MG63 (cell line): ENCODE data around the gene KRTAP3-2. TPM values are rescaled to one million over a fixed set of nuclear protein-coding genes. Genes with fewer than 3 reads are reported as not detected.

Experiments
- DNase-seq: peaks from one replicate; pipeline ENCODE4 v3.0.0-alpha.2; 2020
- H3K27me3 ChIP-seq: fragments of 250-450 bp; sonication (Bioruptor Pico); 2 replicates; pipeline ENCODE4 v1.5.1; 2020; ENCODE audit warnings: mild to moderate bottlenecking, moderate library complexity
- H3K36me3 ChIP-seq: fragments of 250-450 bp; sonication (Bioruptor Pico); 2 replicates; pipeline ENCODE4 v1.5.1; 2020; ENCODE audit warnings: mild to moderate bottlenecking, moderate library complexity
- H3K4me3 ChIP-seq: fragments of 250-450 bp; sonication (Bioruptor Pico); 2 replicates; pipeline ENCODE4 v1.5.1; 2020; ENCODE audit warnings: mild to moderate bottlenecking, moderate library complexity
- H3K9me3 ChIP-seq: fragments of 250-450 bp; sonication (Bioruptor Pico); 2 replicates; pipeline ENCODE4 v1.5.1; 2020; ENCODE audit warnings: mild to moderate bottlenecking, moderate library complexity
- total RNA-seq: library from RNA; depleted of rRNA; stranded (reverse); fragments of >200 nt; shearing (Covaris generic); gene quantifications from 2 replicates; pipeline ENCODE4 v1.2.3, GENCODE V29; 2014; ENCODE audit warnings: low replicate concordance

The KRTAP3-2 gene
- total RNA-seq, 1 experiment from 2014 or later: not detected

- Histone ChIP-seq H3K9me3 (no peaks in the 10 kb centered on the region; the same call in 1 of the 2 replicates), H3K36me3 (no peaks in the 10 kb centered on the region), H3K4me3 (no peak overlapping the region), H3K27me3 (no peaks in the 10 kb centered on the region)
- no peak for DNase-seq
Observed at GRCh38 chr17:40986920-40987319, 12.8 kb downstream of the KRTAP3-2 start.

DNA sequence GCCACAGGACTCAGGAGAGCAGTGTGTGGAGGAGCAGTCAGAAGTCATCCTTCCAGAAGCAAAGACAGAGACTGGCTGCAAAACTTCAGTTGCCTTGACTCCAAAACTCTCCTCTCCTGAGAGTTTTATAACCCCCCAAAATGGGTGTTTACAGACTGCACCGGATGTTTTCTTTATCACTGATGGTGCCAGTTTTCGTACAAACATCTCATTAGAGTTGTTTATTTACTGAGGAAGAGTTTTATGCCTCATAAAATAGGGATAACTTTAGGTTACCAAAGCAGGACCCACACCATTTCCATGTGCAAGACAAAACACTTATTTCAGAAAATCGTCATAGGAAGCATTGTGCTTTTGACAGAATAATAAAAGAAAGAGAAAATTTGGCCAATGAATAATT lies 15.5 kb downstream of the KRTAP3-2 start, which contains the start of gene KRT40:
Gene KRT40 (minus strand): TSS at position 101 of the 400 bp plus-strand sequence. CDS start 53 bp downstream, at position 48.
- DNase-seq: no peak
- Histone ChIP-seq H3K9me3 (no peaks in the 10 kb centered on the region), H3K4me3 (no peak within 1 kb of the TSS), H3K27me3 (no peaks in the 10 kb centered on the region), H3K36me3 (no peaks in the 10 kb centered on the region)

DNA sequence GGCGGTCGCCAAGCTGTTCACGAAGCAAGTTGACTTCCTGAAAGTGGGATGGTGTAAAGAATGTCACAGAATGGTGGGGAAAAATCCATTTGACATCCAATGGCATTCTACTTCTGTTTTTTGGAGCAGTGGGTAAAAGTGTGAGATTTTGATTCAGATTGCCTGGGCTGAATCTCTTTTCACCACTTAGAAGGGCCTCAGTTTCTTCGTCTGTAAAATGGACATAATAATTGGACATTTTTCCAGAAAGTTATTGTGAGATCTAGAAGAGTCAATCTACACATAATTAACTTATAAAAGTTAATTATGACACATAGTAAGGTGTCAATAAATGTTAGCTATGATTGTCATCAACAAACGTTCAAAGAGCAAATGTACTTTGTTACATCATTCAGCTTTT lies 18.6 kb downstream of the KRTAP3-2 start:
- Histone ChIP-seq H3K9me3 (no peaks in the 10 kb centered on the region), H3K36me3 (no peaks in the 10 kb centered on the region), H3K27me3 (no peaks in the 10 kb centered on the region), H3K4me3 (no peak overlapping the region)
- DNase-seq: no peak

DNA sequence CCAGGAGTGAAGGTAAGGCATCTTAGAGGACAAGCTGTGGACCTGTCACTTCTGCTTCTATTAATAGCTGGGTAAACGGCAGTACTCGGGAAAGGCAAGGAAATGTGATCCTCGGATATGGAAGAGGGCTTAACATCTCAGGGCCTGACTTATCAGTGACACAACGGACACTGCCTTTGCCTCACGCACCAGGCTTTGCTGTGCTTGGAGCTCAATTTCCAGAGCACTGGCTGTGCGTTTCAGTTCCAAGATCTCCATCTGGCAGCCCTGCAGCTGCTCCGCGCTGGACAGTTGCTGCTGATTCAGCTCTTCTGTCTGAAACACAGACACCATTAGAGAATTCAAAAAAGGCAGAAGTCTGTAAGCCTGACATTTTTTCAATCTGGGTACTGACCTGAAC lies 19.1 kb downstream of the KRTAP3-2 start:
- H3K36me3 ChIP-seq: no peaks in the 10 kb centered on the region
- H3K9me3 ChIP-seq: no peaks in the 10 kb centered on the region
- no peak for DNase-seq
- no peak overlapping the region for H3K4me3 ChIP-seq
- no peaks in the 10 kb centered on the region for H3K27me3 ChIP-seq

- no peaks in the 10 kb centered on the region for H3K9me3 ChIP-seq
Observed at GRCh38 chr17:40980117-40980516, 19.6 kb downstream of the KRTAP3-2 start.

GRCh38 chr17:40978575-40979151 lies 21.0 kb downstream of the KRTAP3-2 start:
- DNase-seq: no peak
- H3K4me3 ChIP-seq: no peak overlapping the region
- H3K9me3 ChIP-seq: no peaks in the 10 kb centered on the region
- H3K27me3 ChIP-seq: no peaks in the 10 kb centered on the region
- no peaks in the 10 kb centered on the region for H3K36me3 ChIP-seq

More at GRCh38 chr17:40980117-40980516, 19.6 kb downstream of the KRTAP3-2 start:
- H3K27me3 ChIP-seq: no peaks in the 10 kb centered on the region
- H3K4me3 ChIP-seq: no peak overlapping the region
- no peaks in the 10 kb centered on the region for H3K36me3 ChIP-seq
- no peak for DNase-seq

DNA sequence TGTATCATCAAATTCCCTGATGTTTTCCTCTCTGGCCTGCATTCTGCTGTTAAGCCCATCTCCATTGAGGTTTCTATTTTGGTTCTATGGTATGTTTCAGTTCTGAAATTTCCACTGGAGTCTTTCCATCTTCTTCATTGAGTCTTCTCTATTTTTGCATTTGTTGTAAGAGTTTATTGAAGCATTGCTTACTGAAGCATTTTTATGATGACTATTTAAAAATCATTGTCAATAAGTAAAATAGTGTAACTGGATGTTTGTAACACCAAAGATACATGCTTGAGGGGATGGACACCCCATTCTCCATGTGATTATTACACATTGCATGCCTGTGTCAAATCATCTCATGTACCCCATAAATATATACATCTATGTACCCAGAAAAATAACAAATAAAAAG lies 24.2 kb downstream of the KRTAP3-2 start:
- DNase-seq: no peak
- H3K36me3 ChIP-seq: no peaks in the 10 kb centered on the region
- no peaks in the 10 kb centered on the region for H3K9me3 ChIP-seq
- H3K4me3 ChIP-seq: no peak overlapping the region
- no peaks in the 10 kb centered on the region for H3K27me3 ChIP-seq

GRCh38 chr17:40974366-40974765 lies 25.3 kb downstream of the KRTAP3-2 start:
- Histone ChIP-seq H3K36me3 (no peaks in the 10 kb centered on the region), H3K27me3 (no peaks in the 10 kb centered on the region), H3K4me3 (no peak overlapping the region), H3K9me3 (0 out of 2 replicates have a peak, but pooled peaks cover 2% of the 10 kb centered on the region)
- DNase-seq: no peak

DNA sequence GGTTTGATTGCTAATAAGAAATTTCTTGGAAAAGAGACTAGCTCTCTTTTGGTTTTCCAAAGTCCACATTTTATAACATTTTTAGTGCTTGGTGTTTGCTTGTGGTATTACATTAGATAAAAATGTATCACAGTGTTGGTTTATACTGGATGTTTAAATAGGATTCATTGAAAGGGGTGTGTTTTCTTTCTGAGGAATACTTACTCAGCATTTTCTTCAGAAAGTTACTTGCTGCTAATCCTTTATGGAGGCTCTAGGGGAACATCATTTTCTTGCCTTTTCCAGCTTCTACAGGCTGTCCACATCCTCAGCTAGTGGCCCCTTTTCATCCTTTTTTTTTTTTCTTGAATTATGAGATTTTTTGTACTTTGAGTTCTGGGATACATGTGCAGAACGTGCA lies 32.1 kb downstream of the KRTAP3-2 start:
- Histone ChIP-seq H3K4me3 (no peak overlapping the region), H3K27me3 (no peaks in the 10 kb centered on the region), H3K36me3 (no peaks in the 10 kb centered on the region), H3K9me3 (peaks cover 9% of the 10 kb centered on the region; the same call in 1 of the 2 replicates)
- DNase-seq: no peak

GRCh38 chr17:40966848-40967247 lies 32.9 kb downstream of the KRTAP3-2 start, which contains the start of gene KRT39:
TSS of gene KRT39 (minus strand) at chr17:40966948. CDS start at chr17:40966856, 92 bp downstream.
- no peaks in the 10 kb centered on the region for H3K27me3 ChIP-seq
- H3K36me3 ChIP-seq: no peaks in the 10 kb centered on the region
- DNase-seq: no peak
- no peak within 1 kb of the TSS for H3K4me3 ChIP-seq
- peaks cover 9% of the 10 kb centered on the region; the same call in 1 of the 2 replicates for H3K9me3 ChIP-seq

DNA sequence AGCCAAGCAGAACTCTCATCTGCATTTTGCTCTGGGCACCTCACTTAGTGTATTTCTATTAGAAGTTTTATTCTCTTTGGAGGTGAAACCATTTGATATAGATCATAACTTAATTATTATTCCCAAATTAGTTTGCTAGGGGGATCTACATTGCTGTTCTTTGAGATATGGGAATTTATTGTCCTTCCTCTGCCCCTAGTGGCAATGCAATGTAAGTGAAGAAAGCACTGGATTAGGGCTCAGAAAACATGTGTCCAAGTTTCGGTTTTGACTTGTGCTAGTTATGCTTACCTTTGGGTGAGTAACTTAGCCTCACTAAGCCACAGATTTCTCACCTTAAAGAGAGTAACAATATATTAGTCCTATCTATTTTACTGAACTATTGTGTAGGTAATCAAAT lies 35.9 kb downstream of the KRTAP3-2 start:
- no peaks in the 10 kb centered on the region for H3K36me3 ChIP-seq

DNA sequence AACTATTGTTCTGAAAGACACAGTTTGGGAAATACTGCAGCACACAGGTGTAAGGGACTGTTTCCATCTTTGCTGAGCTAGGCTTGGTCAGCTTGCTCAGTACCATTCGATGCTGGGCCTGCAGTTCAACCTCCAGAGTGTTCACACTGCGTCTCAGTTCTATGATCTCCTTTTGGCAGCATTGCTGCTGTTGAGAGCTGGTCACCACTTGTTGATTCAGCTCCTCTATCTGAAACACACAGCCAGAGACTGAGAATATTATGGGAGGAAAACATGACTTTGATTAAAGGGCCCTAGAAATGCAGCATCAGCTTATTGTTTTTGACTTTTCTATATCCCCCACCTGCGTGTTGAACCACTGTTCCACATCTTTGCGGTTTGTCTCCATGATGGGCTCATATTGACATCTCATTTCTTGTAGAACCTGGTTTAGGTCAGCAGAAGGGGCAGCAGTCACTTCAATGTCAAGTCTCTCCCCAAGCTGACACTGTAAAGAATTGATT lies 37.6 kb downstream of the KRTAP3-2 start:
- Histone ChIP-seq H3K36me3 (no peaks in the 10 kb centered on the region), H3K4me3 (no peak overlapping the region), H3K9me3 (peaks cover 7% of the 10 kb centered on the region; the same call in 1 of the 2 replicates), H3K27me3 (no peaks in the 10 kb centered on the region)
- DNase-seq: no peak

More for the DNA sequence above, 35.9 kb downstream of the KRTAP3-2 start:
- H3K27me3 ChIP-seq: no peaks in the 10 kb centered on the region
- peaks cover 7% of the 10 kb centered on the region; the same call in 1 of the 2 replicates for H3K9me3 ChIP-seq
- no peak for DNase-seq
- H3K4me3 ChIP-seq: no peak overlapping the region

DNA sequence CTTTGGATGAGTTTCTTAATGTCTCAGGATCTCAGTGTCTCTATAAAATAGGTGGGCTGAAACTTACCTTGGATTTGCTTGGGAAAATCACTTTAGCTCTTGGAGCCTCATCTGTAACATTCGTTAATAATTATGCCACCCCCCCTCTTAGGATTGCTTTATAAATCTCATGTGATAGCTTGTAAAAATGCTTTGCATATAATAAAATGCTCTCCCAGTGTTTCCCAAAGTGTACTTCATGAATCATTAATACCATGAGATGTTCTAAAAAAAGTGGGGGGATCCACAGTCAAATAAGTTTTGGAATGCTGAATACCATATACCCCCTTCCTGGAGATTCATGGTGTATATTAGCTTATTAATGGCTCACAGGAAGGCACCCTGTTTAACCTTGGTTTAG lies 38.1 kb downstream of the KRTAP3-2 start:
- no peak overlapping the region for H3K4me3 ChIP-seq
- peaks cover 7% of the 10 kb centered on the region; the same call in 1 of the 2 replicates for H3K9me3 ChIP-seq
- no peak for DNase-seq

GRCh38 chr17:40960144-40960543 lies 39.6 kb downstream of the KRTAP3-2 start:
- no peak for DNase-seq
- no peaks in the 10 kb centered on the region for H3K27me3 ChIP-seq
- H3K9me3 ChIP-seq: peaks cover 4% of the 10 kb centered on the region; the same call in 1 of the 2 replicates
- no peak overlapping the region for H3K4me3 ChIP-seq
- no peaks in the 10 kb centered on the region for H3K36me3 ChIP-seq

More for the DNA sequence above, 38.1 kb downstream of the KRTAP3-2 start:
- H3K36me3 ChIP-seq: no peaks in the 10 kb centered on the region
- H3K27me3 ChIP-seq: no peaks in the 10 kb centered on the region

- Histone ChIP-seq H3K9me3 (no peaks in the 10 kb centered on the region), H3K4me3 (no peak overlapping the region), H3K36me3 (no peaks in the 10 kb centered on the region), H3K27me3 (no peaks in the 10 kb centered on the region)
- no peak for DNase-seq
Observed at GRCh38 chr17:40958086-40958953, 41.4 kb downstream of the KRTAP3-2 start.

- peak; percentile 52 for DNase-seq
- Histone ChIP-seq H3K27me3 (no peaks in the 10 kb centered on the region), H3K9me3 (no peaks in the 10 kb centered on the region), H3K4me3 (no peak overlapping the region), H3K36me3 (no peaks in the 10 kb centered on the region)
Observed at GRCh38 chr17:40956401-40957254, 43.1 kb downstream of the KRTAP3-2 start.
